NCI-H2196 treated with DMSO at 0.1 percent for 48 hours (cell line): ENCODE data around the gene FDXR.
A peak's percentile ranks its signal among the peaks of the same experiment; 100 is the strongest.

Experiments
- DNase-seq: peaks from one replicate; lab custom pipeline; 2025; ENCODE audit not compliant: unreplicated experiment; lab: John Stamatoyannopoulos, UW

Gene FDXR

GRCh38 chr17:74900208-74900607 lies 27.4 kb upstream of the FDXR start:
- DNase-seq, result no peak

GRCh38 chr17:74898376-74898946 lies 25.7 kb upstream of the FDXR start:
- no peak for DNase-seq

GRCh38 chr17:74893936-74894671 lies 21.3 kb upstream of the FDXR start:
- no peak for DNase-seq

GRCh38 chr17:74892974-74893911 lies 20.4 kb upstream of the FDXR start, which contains the start of gene FADS6:
Gene FADS6, minus strand, starts transcription at chr17:74893633. Its CDS starts 38 bp downstream, at chr17:74893595.
- DNase-seq, result no peak

DNA sequence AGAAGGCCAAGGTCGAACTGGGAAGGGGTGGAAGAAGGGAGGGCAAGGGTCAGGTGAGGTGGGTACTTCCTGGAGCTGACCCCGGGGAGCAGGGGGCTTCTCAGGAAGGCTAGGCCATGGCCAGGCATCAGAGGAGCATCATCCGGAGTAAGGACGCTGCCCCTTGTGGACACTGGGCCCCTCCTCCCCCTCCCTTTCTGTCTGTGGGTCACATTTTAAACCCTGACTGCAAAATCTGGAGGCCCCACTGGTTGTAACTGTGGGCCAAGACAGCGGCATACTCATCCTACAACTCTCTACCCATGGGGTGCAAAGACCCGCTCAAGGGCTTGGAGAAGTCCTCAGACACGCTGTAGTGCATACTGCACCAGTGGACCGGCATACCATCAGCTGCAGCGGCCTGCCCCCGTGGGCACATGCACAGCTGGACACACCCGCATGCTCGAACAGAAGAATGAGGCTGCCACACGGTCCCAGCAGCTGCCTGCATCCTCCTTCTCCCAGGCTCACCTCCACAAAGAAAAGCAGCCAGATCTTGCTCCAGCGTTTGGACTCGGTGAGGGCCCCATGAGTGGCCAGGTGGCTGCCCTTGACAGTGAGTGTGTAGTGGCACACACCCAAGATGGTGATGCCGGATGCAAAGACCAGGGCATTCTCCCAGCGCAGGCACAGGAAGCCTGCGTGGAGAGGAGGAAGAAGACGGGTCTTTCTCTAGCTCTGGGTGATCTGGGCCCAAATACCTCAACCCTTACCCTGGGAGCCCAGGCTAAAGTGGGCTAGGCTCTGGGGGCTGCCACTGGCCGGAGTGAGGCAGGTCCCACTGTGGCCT lies 19.4 kb upstream of the FDXR start:
- DNase-seq, result no peak

DNA sequence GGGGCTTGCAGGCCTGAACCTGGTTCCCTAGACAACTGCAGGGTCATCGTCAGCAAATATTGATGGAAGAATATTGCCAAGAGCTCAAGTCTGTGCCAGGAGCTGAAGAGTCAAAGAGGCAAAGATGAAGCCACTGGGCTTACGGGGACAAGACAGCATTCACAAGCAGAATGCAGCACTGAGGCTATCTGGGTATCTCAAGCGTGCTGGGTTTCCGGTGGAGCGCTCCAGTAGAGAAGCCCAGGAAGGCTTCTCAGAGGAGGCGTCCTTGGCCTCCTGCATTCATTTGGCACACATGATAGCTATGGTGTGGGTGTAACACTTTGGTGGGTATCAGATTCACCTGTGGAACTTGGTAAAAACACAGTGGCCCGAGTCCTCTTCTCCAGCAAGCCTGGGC lies 17.8 kb upstream of the FDXR start:
- DNase-seq, result no peak

GRCh38 chr17:74888469-74888868 lies 15.7 kb upstream of the FDXR start:
- no peak for DNase-seq

- no peak for DNase-seq
Observed at GRCh38 chr17:74883241-74883745, 10.5 kb upstream of the FDXR start.

GRCh38 chr17:74882517-74883240 lies 9.9 kb upstream of the FDXR start:
- no peak for DNase-seq

DNA sequence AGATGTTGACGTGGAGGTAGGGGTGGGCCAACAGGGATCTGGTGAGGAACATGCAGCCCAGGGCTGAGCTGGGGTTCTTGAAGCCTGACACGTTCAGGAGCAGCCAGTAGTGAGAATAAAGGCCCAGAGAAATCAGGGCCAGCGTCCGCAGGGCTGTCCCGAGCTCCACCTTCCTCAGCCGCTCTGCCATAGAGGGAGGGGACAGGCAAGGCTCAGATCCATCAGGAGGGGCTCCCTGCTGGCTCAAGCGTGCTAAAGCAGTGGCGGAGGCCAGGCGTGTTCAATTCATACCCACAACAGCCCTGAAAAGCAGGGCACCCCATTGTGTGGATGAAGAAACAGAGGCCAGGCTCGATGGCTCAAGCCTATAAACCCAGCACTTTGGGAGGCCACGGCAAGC lies 8.3 kb upstream of the FDXR start:
- no peak for DNase-seq

DNA sequence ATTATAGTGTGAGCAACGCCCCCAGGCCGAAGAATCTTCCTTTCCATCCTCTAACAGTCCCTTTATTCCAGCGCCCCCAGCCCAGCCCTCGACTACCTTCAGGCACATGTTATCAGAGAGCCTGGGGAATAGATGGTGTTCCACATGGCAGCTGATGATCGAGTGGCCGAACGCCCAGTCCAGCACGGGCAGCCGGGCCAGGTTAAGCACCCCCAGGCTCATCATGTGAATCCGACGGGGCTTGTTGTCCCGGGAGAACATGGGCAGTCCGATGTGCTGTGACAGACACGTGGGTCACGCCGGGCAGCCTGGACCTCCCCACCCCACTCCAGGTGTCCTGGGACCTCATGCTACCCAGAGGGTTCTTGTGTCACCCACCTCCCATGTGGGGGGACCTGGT lies 6.5 kb upstream of the FDXR start:
- DNase-seq, result no peak

DNA sequence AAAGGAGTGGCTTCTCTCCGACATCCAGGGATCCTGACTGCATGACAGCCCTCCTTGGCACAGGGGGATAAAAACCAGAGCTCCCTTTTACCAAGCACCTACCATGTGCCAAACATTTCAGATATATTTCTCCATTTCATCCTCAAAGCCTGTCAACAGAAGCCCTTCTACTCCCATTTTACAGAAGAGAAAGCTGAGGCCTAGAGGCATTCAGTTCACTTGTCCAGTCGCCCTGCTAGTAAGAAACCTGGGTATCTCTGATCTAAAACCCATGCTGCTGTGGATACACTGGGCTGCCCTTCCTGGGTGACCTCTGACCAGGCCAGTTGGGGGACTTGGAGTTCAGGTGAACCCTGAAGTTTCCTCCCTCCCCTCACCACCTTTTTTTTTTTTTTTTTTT lies 5.9 kb upstream of the FDXR start:
- DNase-seq, result no peak

DNA sequence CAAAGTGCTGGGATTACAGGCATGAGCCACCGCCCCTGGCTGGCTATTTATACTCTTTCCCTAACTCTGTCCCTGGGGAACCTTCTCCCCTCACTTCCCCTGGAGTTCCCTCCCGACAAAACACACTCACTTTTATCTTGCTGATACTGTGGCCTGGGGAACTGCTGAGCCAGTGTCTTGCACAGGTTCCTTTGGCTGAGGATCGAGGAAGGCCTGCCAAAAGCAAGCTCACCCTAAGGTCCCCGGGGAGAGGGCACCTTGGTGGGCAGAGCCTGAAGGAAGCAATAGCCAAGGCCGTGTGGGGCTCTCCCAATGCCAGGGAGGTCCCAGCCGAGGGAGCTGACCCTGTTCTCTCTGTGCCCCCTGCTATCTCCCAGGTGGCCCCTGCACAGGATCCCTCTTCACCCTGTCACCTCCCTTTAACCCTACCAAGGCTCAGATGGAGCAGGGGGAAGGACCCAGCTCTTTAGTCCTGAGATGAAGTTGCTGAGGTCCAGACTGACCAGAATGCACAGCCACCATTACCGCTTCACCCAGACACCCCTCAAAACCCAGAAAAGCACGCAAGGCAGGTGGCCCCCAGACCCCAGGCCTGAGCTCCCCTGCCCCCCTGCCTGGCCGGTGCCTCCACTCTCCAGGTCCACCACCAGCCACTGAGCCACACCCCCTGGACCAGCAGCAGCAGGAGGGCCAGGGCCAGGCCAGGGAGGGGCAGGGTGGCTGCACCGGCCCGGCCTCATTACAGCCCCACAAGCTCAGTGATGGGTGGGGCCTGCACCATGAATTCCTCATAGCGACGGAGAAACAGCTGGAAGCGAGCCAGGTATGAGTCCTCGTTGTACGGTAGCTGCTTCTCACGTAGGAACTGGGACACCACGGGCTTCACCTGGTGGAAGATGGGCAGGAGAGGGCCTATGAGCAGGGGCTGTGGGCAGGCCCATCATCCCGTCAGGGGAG lies 5.1 kb upstream of the FDXR start:
- DNase-seq, result no peak

- DNase-seq, result no peak
Observed at GRCh38 chr17:74875977-74876593, 3.3 kb upstream of the FDXR start.

GRCh38 chr17:74875155-74875976 lies 2.6 kb upstream of the FDXR start:
- no peak for DNase-seq

- no peak for DNase-seq
Observed at GRCh38 chr17:74874615-74875037, 1.8 kb upstream of the FDXR start.

DNA sequence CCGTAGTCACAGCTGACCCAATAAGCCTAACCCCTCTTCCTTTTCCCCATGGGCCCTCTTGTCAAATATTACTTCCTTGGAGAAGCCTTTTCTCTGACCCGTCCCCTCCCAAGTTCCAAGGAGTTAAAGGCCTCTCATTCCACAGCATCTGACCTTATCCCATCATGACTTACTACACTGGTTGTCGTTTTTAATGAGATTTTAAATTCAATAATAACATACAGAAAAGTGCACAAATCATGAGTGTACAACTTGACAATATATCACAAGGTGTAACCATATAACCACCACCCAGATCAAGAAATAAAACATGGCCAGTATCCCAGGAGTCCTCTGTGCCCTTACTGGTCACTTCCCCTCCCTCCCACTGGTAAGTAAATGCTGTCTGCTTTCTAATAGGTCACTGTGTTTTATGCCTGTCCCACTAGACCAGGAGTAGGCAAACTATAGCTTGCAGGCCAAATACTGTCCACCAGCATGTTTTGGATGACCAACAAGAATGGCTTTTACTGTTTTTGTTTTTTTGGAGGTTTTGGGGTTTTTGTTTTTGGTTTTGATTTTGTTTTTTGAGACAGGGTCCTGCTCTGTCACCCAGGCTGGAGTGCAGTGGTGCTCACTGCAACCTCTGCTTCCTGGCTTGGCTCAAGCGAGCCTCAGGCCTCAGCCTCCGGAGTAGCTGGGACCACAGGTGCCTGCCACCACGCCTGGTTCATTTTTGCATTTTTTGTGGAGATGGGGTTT lies 1.2 kb upstream of the FDXR start:
- DNase-seq, result peak; percentile 36
